HEK293 (cell line): ENCODE data around the gene EXOC2.

Experiments
- BCL11A ChIP-seq: fragments of 450-650 bp; formaldehyde crosslinking; IDR thresholded peaks from 2 replicates; pipeline ENCODE4 v1.5.1; 2016; ENCODE audit warnings: low read depth, missing biosample characterization, missing genetic modification characterization
- GLI4 ChIP-seq: fragments of 450-650 bp; formaldehyde crosslinking; IDR thresholded peaks from 2 replicates; pipeline ENCODE4 v1.5.1; 2016; ENCODE audit warnings: missing biosample characterization, missing genetic modification characterization
- OSR2 ChIP-seq: fragments of 450-650 bp; formaldehyde crosslinking; IDR thresholded peaks from 2 replicates; pipeline ENCODE4 v1.5.1; 2016; ENCODE audit warnings: missing biosample characterization, missing genetic modification characterization
- RBAK ChIP-seq: fragments of 450-650 bp; formaldehyde crosslinking; IDR thresholded peaks from 2 replicates; pipeline ENCODE4 v1.5.1; 2016; ENCODE audit warnings: missing biosample characterization, missing genetic modification characterization
- REPIN1 ChIP-seq: fragments of 450-650 bp; formaldehyde crosslinking; IDR thresholded peaks from 2 replicates; pipeline ENCODE4 v1.5.1; 2017; ENCODE audit warnings: missing biosample characterization, missing genetic modification characterization, low read depth
- SCRT1 ChIP-seq: fragments of 450-650 bp; formaldehyde crosslinking; IDR thresholded peaks from 2 replicates; pipeline ENCODE4 v1.5.1; 2016; ENCODE audit warnings: missing biosample characterization, missing genetic modification characterization, borderline replicate concordance
- SCRT2 ChIP-seq: fragments of 450-650 bp; formaldehyde crosslinking; IDR thresholded peaks from 2 replicates; pipeline ENCODE4 v1.5.1; 2016; ENCODE audit warnings: missing biosample characterization, missing genetic modification characterization
- TRIM28 ChIP-seq: IDR thresholded peaks from 2 replicates; pipeline ENCODE4 v1.6.1; 2011; ENCODE audit warnings: low read length, control low read depth, borderline replicate concordance
- ZBTB21 ChIP-seq: fragments of 450-650 bp; formaldehyde crosslinking; IDR thresholded peaks from 2 replicates; pipeline ENCODE4 v1.5.1; 2017; ENCODE audit warnings: missing biosample characterization, missing genetic modification characterization
- ZBTB44 ChIP-seq: fragments of 450-650 bp; IDR thresholded peaks from 2 replicates; pipeline ENCODE4 v1.5.1; 2018; ENCODE audit warnings: missing biosample characterization, mild to moderate bottlenecking, missing genetic modification characterization
- ZNF169 ChIP-seq: fragments of 450-650 bp; formaldehyde crosslinking; IDR thresholded peaks from 2 replicates; pipeline ENCODE4 v1.5.1; 2016; ENCODE audit warnings: missing biosample characterization, missing genetic modification characterization
- ZNF175 ChIP-seq: fragments of 450-650 bp; formaldehyde crosslinking; IDR thresholded peaks from 2 replicates; pipeline ENCODE4 v1.5.1; 2016; ENCODE audit warnings: missing biosample characterization, missing genetic modification characterization
- ZNF2 ChIP-seq: fragments of 450-650 bp; formaldehyde crosslinking; IDR thresholded peaks from 2 replicates; pipeline ENCODE4 v1.5.1; 2016; ENCODE audit warnings: missing biosample characterization, missing genetic modification characterization
- ZNF202 ChIP-seq: fragments of 450-650 bp; formaldehyde crosslinking; IDR thresholded peaks from 2 replicates; pipeline ENCODE4 v1.5.1; 2016; ENCODE audit warnings: missing biosample characterization, missing genetic modification characterization, borderline replicate concordance
- ZNF449 ChIP-seq: fragments of 450-650 bp; formaldehyde crosslinking; IDR thresholded peaks from 2 replicates; pipeline ENCODE4 v1.5.1; 2017; ENCODE audit warnings: missing biosample characterization, mild to moderate bottlenecking, missing genetic modification characterization, moderate library complexity
- ZNF610 ChIP-seq: fragments of 450-650 bp; formaldehyde crosslinking; IDR thresholded peaks from 2 replicates; pipeline ENCODE4 v1.5.1; 2016; ENCODE audit warnings: missing biosample characterization, missing genetic modification characterization, borderline replicate concordance
- ZNF626 ChIP-seq: fragments of 450-650 bp; sonication (Bioruptor Pico); formaldehyde crosslinking; IDR thresholded peaks from 2 replicates; pipeline ENCODE4 v1.5.1; 2018; ENCODE audit warnings: missing biosample characterization, missing genetic modification characterization, inconsistent platforms
- ZNF776 ChIP-seq: fragments of 450-650 bp; formaldehyde crosslinking; IDR thresholded peaks from 2 replicates; pipeline ENCODE4 v1.5.0; 2017; ENCODE audit warnings: missing biosample characterization, missing genetic modification characterization, borderline replicate concordance
- ZNF792 ChIP-seq: fragments of 450-650 bp; formaldehyde crosslinking; IDR thresholded peaks from 2 replicates; pipeline ENCODE4 v1.5.1; 2016; ENCODE audit warnings: missing biosample characterization, missing genetic modification characterization
- ZNF837 ChIP-seq: fragments of 450-650 bp; formaldehyde crosslinking; IDR thresholded peaks from 2 replicates; pipeline ENCODE4 v1.5.1; 2016; ENCODE audit warnings: missing biosample characterization, missing genetic modification characterization
- ZSCAN16 ChIP-seq: fragments of 450-650 bp; formaldehyde crosslinking; IDR thresholded peaks from 2 replicates; pipeline ENCODE4 v1.5.1; 2016; ENCODE audit warnings: missing biosample characterization, missing genetic modification characterization
- ZSCAN23 ChIP-seq: fragments of 450-650 bp; formaldehyde crosslinking; IDR thresholded peaks from 2 replicates; pipeline ENCODE4 v1.5.1; 2016; ENCODE audit warnings: missing biosample characterization, missing genetic modification characterization
- TF ChIP-seq, protein P1 (sequence below): fragments of 450-650 bp; formaldehyde crosslinking; conservative IDR thresholded peaks from 2 replicates; pipeline ENCODE4 v1.5.1; 2016; ENCODE audit warnings: low read depth, missing biosample characterization, missing genetic modification characterization
- TF ChIP-seq, protein P2 (sequence below): fragments of 450-650 bp; formaldehyde crosslinking; IDR thresholded peaks from 2 replicates; pipeline ENCODE4 v1.5.1; 2016; ENCODE audit warnings: missing biosample characterization, missing genetic modification characterization
- TF ChIP-seq, protein P3 (sequence below): fragments of 450-650 bp; formaldehyde crosslinking; IDR thresholded peaks from 2 replicates; pipeline ENCODE4 v1.5.1; 2016; ENCODE audit warnings: missing biosample characterization, missing genetic modification characterization
- TF ChIP-seq, protein P4 (sequence below): fragments of 450-650 bp; formaldehyde crosslinking; IDR thresholded peaks from 2 replicates; pipeline ENCODE4 v1.5.1; 2016; ENCODE audit warnings: missing biosample characterization, missing genetic modification characterization

EXOC2 gene

GRCh38 chr6:683742-684440 is 9.0 kb downstream of the EXOC2 start (continued):
- TF ChIP-seq, protein P1, sequence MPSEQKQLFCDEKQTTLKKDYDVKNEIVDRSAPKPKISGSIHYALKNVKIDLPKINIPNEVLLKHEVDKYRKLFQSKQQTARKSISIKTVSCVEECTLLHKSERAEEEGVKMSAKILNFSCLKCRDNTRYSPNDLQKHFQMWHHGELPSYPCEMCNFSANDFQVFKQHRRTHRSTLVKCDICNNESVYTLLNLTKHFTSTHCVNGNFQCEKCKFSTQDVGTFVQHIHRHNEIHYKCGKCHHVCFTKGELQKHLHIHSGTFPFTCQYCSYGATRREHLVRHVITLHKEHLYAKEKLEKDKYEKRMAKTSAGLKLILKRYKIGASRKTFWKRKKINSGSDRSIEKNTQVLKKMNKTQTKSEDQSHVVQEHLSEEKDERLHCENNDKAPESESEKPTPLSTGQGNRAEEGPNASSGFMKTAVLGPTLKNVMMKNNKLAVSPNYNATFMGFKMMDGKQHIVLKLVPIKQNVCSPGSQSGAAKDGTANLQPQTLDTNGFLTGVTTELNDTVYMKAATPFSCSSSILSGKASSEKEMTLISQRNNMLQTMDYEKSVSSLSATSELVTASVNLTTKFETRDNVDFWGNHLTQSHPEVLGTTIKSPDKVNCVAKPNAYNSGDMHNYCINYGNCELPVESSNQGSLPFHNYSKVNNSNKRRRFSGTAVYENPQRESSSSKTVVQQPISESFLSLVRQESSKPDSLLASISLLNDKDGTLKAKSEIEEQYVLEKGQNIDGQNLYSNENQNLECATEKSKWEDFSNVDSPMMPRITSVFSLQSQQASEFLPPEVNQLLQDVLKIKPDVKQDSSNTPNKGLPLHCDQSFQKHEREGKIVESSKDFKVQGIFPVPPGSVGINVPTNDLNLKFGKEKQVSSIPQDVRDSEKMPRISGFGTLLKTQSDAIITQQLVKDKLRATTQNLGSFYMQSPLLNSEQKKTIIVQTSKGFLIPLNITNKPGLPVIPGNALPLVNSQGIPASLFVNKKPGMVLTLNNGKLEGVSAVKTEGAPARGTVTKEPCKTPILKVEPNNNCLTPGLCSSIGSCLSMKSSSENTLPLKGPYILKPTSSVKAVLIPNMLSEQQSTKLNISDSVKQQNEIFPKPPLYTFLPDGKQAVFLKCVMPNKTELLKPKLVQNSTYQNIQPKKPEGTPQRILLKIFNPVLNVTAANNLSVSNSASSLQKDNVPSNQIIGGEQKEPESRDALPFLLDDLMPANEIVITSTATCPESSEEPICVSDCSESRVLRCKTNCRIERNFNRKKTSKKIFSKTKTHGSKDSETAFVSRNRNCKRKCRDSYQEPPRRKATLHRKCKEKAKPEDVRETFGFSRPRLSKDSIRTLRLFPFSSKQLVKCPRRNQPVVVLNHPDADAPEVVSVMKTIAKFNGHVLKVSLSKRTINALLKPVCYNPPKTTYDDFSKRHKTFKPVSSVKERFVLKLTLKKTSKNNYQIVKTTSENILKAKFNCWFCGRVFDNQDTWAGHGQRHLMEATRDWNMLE (tag by site-specific recombination) = no peak
- TF ChIP-seq, protein P2, sequence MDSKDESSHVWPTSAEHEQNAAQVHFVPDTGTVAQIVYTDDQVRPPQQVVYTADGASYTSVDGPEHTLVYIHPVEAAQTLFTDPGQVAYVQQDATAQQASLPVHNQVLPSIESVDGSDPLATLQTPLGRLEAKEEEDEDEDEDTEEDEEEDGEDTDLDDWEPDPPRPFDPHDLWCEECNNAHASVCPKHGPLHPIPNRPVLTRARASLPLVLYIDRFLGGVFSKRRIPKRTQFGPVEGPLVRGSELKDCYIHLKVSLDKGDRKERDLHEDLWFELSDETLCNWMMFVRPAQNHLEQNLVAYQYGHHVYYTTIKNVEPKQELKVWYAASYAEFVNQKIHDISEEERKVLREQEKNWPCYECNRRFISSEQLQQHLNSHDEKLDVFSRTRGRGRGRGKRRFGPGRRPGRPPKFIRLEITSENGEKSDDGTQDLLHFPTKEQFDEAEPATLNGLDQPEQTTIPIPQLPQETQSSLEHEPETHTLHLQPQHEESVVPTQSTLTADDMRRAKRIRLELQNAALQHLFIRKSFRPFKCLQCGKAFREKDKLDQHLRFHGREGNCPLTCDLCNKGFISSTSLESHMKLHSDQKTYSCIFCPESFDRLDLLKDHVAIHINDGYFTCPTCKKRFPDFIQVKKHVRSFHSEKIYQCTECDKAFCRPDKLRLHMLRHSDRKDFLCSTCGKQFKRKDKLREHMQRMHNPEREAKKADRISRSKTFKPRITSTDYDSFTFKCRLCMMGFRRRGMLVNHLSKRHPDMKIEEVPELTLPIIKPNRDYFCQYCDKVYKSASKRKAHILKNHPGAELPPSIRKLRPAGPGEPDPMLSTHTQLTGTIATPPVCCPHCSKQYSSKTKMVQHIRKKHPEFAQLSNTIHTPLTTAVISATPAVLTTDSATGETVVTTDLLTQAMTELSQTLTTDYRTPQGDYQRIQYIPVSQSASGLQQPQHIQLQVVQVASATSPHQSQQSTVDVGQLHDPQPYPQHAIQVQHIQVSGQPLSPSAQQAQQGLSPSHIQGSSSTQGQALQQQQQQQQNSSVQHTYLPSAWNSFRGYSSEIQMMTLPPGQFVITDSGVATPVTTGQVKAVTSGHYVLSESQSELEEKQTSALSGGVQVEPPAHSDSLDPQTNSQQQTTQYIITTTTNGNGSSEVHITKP (tag by site-specific recombination) = peak; percentile 96
- TF ChIP-seq BCL11A (tag by site-specific recombination) = peak; percentile 90
- peak; percentile 98 for TF ChIP-seq TRIM28
- TF ChIP-seq ZNF610 (tag by site-specific recombination) = peak; percentile 84
- peak; percentile 88 for TF ChIP-seq OSR2 (tag by site-specific recombination)
- no peak for TF ChIP-seq ZNF837
- TF ChIP-seq SCRT2 (tag by site-specific recombination) = peak; percentile 93
- TF ChIP-seq SCRT1 (tag by site-specific recombination) = no peak; the same call in 1 of the 2 replicates
- peak; percentile 58 for TF ChIP-seq ZBTB21
- peak; percentile 53; the same call in 1 of the 2 replicates for TF ChIP-seq ZSCAN16 (tag by site-specific recombination)
- TF ChIP-seq ZNF169 (tag by site-specific recombination) = no peak
- TF ChIP-seq, protein P3, sequence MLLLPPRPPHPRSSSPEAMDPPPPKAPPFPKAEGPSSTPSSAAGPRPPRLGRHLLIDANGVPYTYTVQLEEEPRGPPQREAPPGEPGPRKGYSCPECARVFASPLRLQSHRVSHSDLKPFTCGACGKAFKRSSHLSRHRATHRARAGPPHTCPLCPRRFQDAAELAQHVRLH (tag by site-specific recombination) = peak; percentile 86
- TF ChIP-seq ZNF626 (tag by site-specific recombination) = no peak
- peak; percentile 63; the same call in 1 of the 2 replicates for TF ChIP-seq ZSCAN23
- no peak for TF ChIP-seq ZNF792
- no peak for TF ChIP-seq RBAK
- TF ChIP-seq ZNF776 (tag by site-specific recombination) = no peak
- no peak for TF ChIP-seq ZNF449 (tag by site-specific recombination)
- TF ChIP-seq ZBTB44 (tag by site-specific recombination) = peak; percentile 50
- no peak for TF ChIP-seq ZNF202 (tag by site-specific recombination)
- TF ChIP-seq REPIN1 (tag by site-specific recombination) = no peak
- TF ChIP-seq GLI4 (tag by site-specific recombination) = no peak
- TF ChIP-seq, protein P4, sequence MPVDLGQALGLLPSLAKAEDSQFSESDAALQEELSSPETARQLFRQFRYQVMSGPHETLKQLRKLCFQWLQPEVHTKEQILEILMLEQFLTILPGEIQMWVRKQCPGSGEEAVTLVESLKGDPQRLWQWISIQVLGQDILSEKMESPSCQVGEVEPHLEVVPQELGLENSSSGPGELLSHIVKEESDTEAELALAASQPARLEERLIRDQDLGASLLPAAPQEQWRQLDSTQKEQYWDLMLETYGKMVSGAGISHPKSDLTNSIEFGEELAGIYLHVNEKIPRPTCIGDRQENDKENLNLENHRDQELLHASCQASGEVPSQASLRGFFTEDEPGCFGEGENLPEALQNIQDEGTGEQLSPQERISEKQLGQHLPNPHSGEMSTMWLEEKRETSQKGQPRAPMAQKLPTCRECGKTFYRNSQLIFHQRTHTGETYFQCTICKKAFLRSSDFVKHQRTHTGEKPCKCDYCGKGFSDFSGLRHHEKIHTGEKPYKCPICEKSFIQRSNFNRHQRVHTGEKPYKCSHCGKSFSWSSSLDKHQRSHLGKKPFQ (tag by site-specific recombination) = peak; percentile 64
- TF ChIP-seq ZNF2 (tag by site-specific recombination) = peak; percentile 90
- TF ChIP-seq ZNF175 (tag by site-specific recombination) = no peak
